T-helper 1 cell treated with Interleukin-12 subunit alpha and Interleukin-12 subunit beta and Interleukin-4 antibody, amounts not matched to agents 30 μg/mL and 1 μg/mL, for 36 hours (primary cell): Measurements from ENCODE around the gene MIPEP.
"Not testable (repeated sequence)": the region's sequence is repeated elsewhere in the genome, so short reads cannot be mapped to it uniquely, and the experiment has no call there.

Experiments used
- H3K27ac Mint-ChIP-seq: one replicate; pipeline ENCODE4 v1.8.0; 2021; ENCODE audit warnings: mild to moderate bottlenecking, mixed read lengths
- H3K27me3 Mint-ChIP-seq: one replicate; pipeline ENCODE4 v1.8.0; 2021; ENCODE audit warnings: low read depth, mixed read lengths
- H3K36me3 Mint-ChIP-seq: one replicate; pipeline ENCODE4 v1.8.0; 2021; ENCODE audit warnings: low read depth, mixed read lengths
- H3K4me1 Mint-ChIP-seq: one replicate; pipeline ENCODE4 v1.8.0; 2021; ENCODE audit warnings: low read depth, mixed read lengths
- H3K4me3 Mint-ChIP-seq: one replicate; pipeline ENCODE4 v1.8.0; 2021; ENCODE audit warnings: mild to moderate bottlenecking, moderate library complexity, mixed read lengths
- H3K9me3 Mint-ChIP-seq: one replicate; pipeline ENCODE4 v1.8.0; 2021; ENCODE audit warnings: mixed read lengths

MIPEP gene

GRCh38 chr13:23901365-23901764 lies 12.2 kb upstream of the MIPEP start:
- no peak overlapping the region for H3K4me3 Mint-ChIP-seq
- no peak overlapping the region for H3K27ac Mint-ChIP-seq
- H3K4me1 Mint-ChIP-seq, result peaks cover 7% of the 10 kb centered on the region
- H3K36me3 Mint-ChIP-seq, result no peaks in the 10 kb centered on the region
- H3K9me3 Mint-ChIP-seq, result no peaks in the 10 kb centered on the region
- peaks cover 28% of the 10 kb centered on the region for H3K27me3 Mint-ChIP-seq

- H3K9me3 Mint-ChIP-seq, result no peaks in the 10 kb centered on the region
- no peaks in the 10 kb centered on the region for H3K36me3 Mint-ChIP-seq
- H3K27me3 Mint-ChIP-seq, result peaks cover 26% of the 10 kb centered on the region
- no peak overlapping the region for H3K4me3 Mint-ChIP-seq
- peaks cover 7% of the 10 kb centered on the region for H3K4me1 Mint-ChIP-seq
- no peak overlapping the region for H3K27ac Mint-ChIP-seq
Observed at GRCh38 chr13:23899555-23899954, 10.4 kb upstream of the MIPEP start.

GRCh38 chr13:23898101-23898500 lies 8.9 kb upstream of the MIPEP start:
- no peaks in the 10 kb centered on the region for H3K36me3 Mint-ChIP-seq

GRCh38 chr13:23897452-23897919 lies 8.3 kb upstream of the MIPEP start, which contains the start of gene C1QTNF9B:
Gene C1QTNF9B (minus strand): TSS chr13:23897502.
- H3K36me3 Mint-ChIP-seq, H3K4me3 Mint-ChIP-seq, H3K4me1 Mint-ChIP-seq, H3K27ac Mint-ChIP-seq, H3K9me3 Mint-ChIP-seq: not testable (repeated sequence)
- peaks cover 11% of the 10 kb centered on the region for H3K27me3 Mint-ChIP-seq

More at GRCh38 chr13:23898101-23898500, 8.9 kb upstream of the MIPEP start:
- H3K4me3 Mint-ChIP-seq, result no peak overlapping the region
- no peak overlapping the region for H3K27ac Mint-ChIP-seq
- H3K4me1 Mint-ChIP-seq, result peaks cover 7% of the 10 kb centered on the region
- H3K27me3 Mint-ChIP-seq, result peaks cover 17% of the 10 kb centered on the region
- no peaks in the 10 kb centered on the region for H3K9me3 Mint-ChIP-seq

GRCh38 chr13:23894746-23895145 lies 5.5 kb upstream of the MIPEP start:
- not testable (repeated sequence) for H3K36me3 Mint-ChIP-seq, H3K9me3 Mint-ChIP-seq, H3K27me3 Mint-ChIP-seq, H3K4me3 Mint-ChIP-seq, H3K27ac Mint-ChIP-seq
- H3K4me1 Mint-ChIP-seq, result peaks cover 11% of the 10 kb centered on the region

- not testable (repeated sequence) for H3K4me1 Mint-ChIP-seq, H3K4me3 Mint-ChIP-seq, H3K27ac Mint-ChIP-seq, H3K9me3 Mint-ChIP-seq, H3K27me3 Mint-ChIP-seq, H3K36me3 Mint-ChIP-seq
Observed at GRCh38 chr13:23893791-23894190, 4.6 kb upstream of the MIPEP start.

- Mint-ChIP-seq H3K4me3 (peak overlapping the region; percentile 88), H3K27ac (peak overlapping the region; percentile 86), H3K27me3 (no peaks in the 10 kb centered on the region), H3K4me1 (peaks cover 16% of the 10 kb centered on the region), H3K9me3 (no peaks in the 10 kb centered on the region), H3K36me3 (peaks cover 2% of the 10 kb centered on the region)
Observed at GRCh38 chr13:23889615-23890607, 711 bp upstream of the MIPEP start.

GRCh38 chr13:23884361-23884760 lies 4.8 kb downstream of the MIPEP start:
- H3K27me3 Mint-ChIP-seq, H3K9me3 Mint-ChIP-seq, H3K4me3 Mint-ChIP-seq, H3K4me1 Mint-ChIP-seq, H3K27ac Mint-ChIP-seq, H3K36me3 Mint-ChIP-seq: not testable (repeated sequence)

- Mint-ChIP-seq H3K27me3 (no peaks in the 10 kb centered on the region), H3K4me3 (no peak overlapping the region), H3K27ac (no peak overlapping the region)
Observed at GRCh38 chr13:23883255-23883654, 5.9 kb downstream of the MIPEP start.

GRCh38 chr13:23881402-23881800 lies 7.8 kb downstream of the MIPEP start:
- not testable (repeated sequence) for H3K36me3 Mint-ChIP-seq, H3K4me1 Mint-ChIP-seq, H3K4me3 Mint-ChIP-seq, H3K27ac Mint-ChIP-seq, H3K27me3 Mint-ChIP-seq, H3K9me3 Mint-ChIP-seq

More at GRCh38 chr13:23883255-23883654, 5.9 kb downstream of the MIPEP start:
- H3K9me3 Mint-ChIP-seq, result no peaks in the 10 kb centered on the region
- H3K36me3 Mint-ChIP-seq, result peaks cover 6% of the 10 kb centered on the region
- peaks cover 5% of the 10 kb centered on the region for H3K4me1 Mint-ChIP-seq

GRCh38 chr13:23880493-23881401 lies 8.5 kb downstream of the MIPEP start:
- H3K9me3 Mint-ChIP-seq, H3K36me3 Mint-ChIP-seq, H3K4me1 Mint-ChIP-seq, H3K4me3 Mint-ChIP-seq, H3K27me3 Mint-ChIP-seq, H3K27ac Mint-ChIP-seq: not testable (repeated sequence)

- Mint-ChIP-seq H3K9me3 (no peaks in the 10 kb centered on the region), H3K27ac (no peak overlapping the region), H3K27me3 (no peaks in the 10 kb centered on the region), H3K36me3 (peaks cover 4% of the 10 kb centered on the region), H3K4me1 (no peaks in the 10 kb centered on the region), H3K4me3 (no peak overlapping the region)
Observed at GRCh38 chr13:23877286-23877685, 11.9 kb downstream of the MIPEP start.

- Mint-ChIP-seq H3K4me1 (no peaks in the 10 kb centered on the region), H3K4me3 (no peak overlapping the region), H3K27ac (no peak overlapping the region), H3K27me3 (no peaks in the 10 kb centered on the region), H3K9me3 (no peaks in the 10 kb centered on the region), H3K36me3 (peaks cover 4% of the 10 kb centered on the region)
Observed at GRCh38 chr13:23876265-23876664, 12.9 kb downstream of the MIPEP start.

GRCh38 chr13:23871616-23872220 lies 17.5 kb downstream of the MIPEP start:
- Mint-ChIP-seq H3K27me3 (no peaks in the 10 kb centered on the region), H3K4me3 (no peak overlapping the region), H3K27ac (no peak overlapping the region), H3K36me3 (no peaks in the 10 kb centered on the region), H3K9me3 (no peaks in the 10 kb centered on the region), H3K4me1 (no peaks in the 10 kb centered on the region)
